ENCODE results near the gene PDZD8.
A peak's percentile ranks its signal among the peaks of the same experiment; 100 is the strongest.

Gene PDZD8

GRCh38 chr10:117300671-117301070, 74.6 kb downstream of the PDZD8 start:
- Histone ChIP-seq H3K23ac (ENCODE audit: low read length) (no peak overlapping the region), H3K14ac (ENCODE audit: low read length) (no peak overlapping the region), H3K18ac (ENCODE audit: low read length) (no peak overlapping the region), H2AFZ (ENCODE audit: insufficient read depth, low read length, poor library complexity) (no peak overlapping the region), H3K27me3 (ENCODE audit: insufficient read depth, low read length) (no peaks in the 10 kb centered on the region), H4K91ac (ENCODE audit: low read depth, low read length) (no peak overlapping the region), H4K12ac (ENCODE audit: low read depth, low read length) (no peak overlapping the region), H2BK5ac (ENCODE audit: low read depth, low read length, poor library complexity) (no peak overlapping the region), H3K27ac (ENCODE audit: low read depth, low read length) (no peak overlapping the region), H3K9ac (ENCODE audit: low read length) (no peak overlapping the region), H3K36me3 (ENCODE audit: control insufficient read depth in 1 of 2, insufficient read depth in 2 of 2, low read length in 2 of 2) (no peaks in the 10 kb centered on the region), H2BK120ac (ENCODE audit: insufficient read depth, low read length, poor library complexity) (no peak overlapping the region), H3K79me2 (ENCODE audit: control insufficient read depth, insufficient read depth, low read length, poor library complexity) (no peaks in the 10 kb centered on the region), H2AK5ac (ENCODE audit: low read length) (no peak overlapping the region), H3K4ac (ENCODE audit: low read depth, low read length) (no peak overlapping the region), H4K8ac (ENCODE audit: low read depth, low read length) (no peak overlapping the region), H3K4me3 (ENCODE audit: low read depth, low read length) (no peak overlapping the region), H3K4me1 (ENCODE audit: control insufficient read depth in 1 of 2, insufficient read depth in 2 of 2, low read length in 2 of 2) (no peaks in the 10 kb centered on the region), H3K79me1 (ENCODE audit: low read length) (no peaks in the 10 kb centered on the region), H3K4me2 (ENCODE audit: low read length) (no peak overlapping the region), H2BK12ac (ENCODE audit: low read length) (no peak overlapping the region), H3K9me3 (ENCODE audit: insufficient read depth, low read depth, low read length) (peaks cover 5% of the 10 kb centered on the region)
- WGBS (ENCODE audit: extremely low coverage, insufficient coverage, insufficient read length) = no CpG with 5 or more reads among the region's 1 CpG
- peak; percentile 68 to 78 for DNase-seq

GRCh38 chr10:117299435-117299834, 75.8 kb downstream of the PDZD8 start:
- no peak overlapping the region for H3K14ac ChIP-seq (ENCODE audit: low read length)
- no peak overlapping the region for H2BK120ac ChIP-seq (ENCODE audit: insufficient read depth, low read length, poor library complexity)
- no peak overlapping the region for H3K4ac ChIP-seq (ENCODE audit: low read depth, low read length)
- peaks cover 5% of the 10 kb centered on the region for H3K9me3 ChIP-seq (ENCODE audit: insufficient read depth, low read depth, low read length)
- no peak overlapping the region for H3K27ac ChIP-seq (ENCODE audit: low read depth, low read length)
- DNase-seq = no peak
- H3K9ac ChIP-seq (ENCODE audit: low read length) = no peak overlapping the region
- no peaks in the 10 kb centered on the region for H3K4me1 ChIP-seq (ENCODE audit: control insufficient read depth in 1 of 2, insufficient read depth in 2 of 2, low read length in 2 of 2)
- H3K18ac ChIP-seq (ENCODE audit: low read length) = no peak overlapping the region
- no peak overlapping the region for H4K8ac ChIP-seq (ENCODE audit: low read depth, low read length)
- H3K79me1 ChIP-seq (ENCODE audit: low read length) = no peaks in the 10 kb centered on the region
- no peak overlapping the region for H4K91ac ChIP-seq (ENCODE audit: low read depth, low read length)
- H3K27me3 ChIP-seq (ENCODE audit: insufficient read depth, low read length) = no peaks in the 10 kb centered on the region
- no peak overlapping the region for H2BK12ac ChIP-seq (ENCODE audit: low read length)
- no peak overlapping the region for H3K23ac ChIP-seq (ENCODE audit: low read length)
- H2AFZ ChIP-seq (ENCODE audit: insufficient read depth, low read length, poor library complexity) = no peak overlapping the region
- no peaks in the 10 kb centered on the region for H3K79me2 ChIP-seq (ENCODE audit: control insufficient read depth, insufficient read depth, low read length, poor library complexity)
- no peak overlapping the region for H4K12ac ChIP-seq (ENCODE audit: low read depth, low read length)
- H3K4me2 ChIP-seq (ENCODE audit: low read length) = no peak overlapping the region
- H3K4me3 ChIP-seq (ENCODE audit: low read depth, low read length) = no peak overlapping the region
- H2AK5ac ChIP-seq (ENCODE audit: low read length) = no peak overlapping the region
- H3K36me3 ChIP-seq (ENCODE audit: control insufficient read depth in 1 of 2, insufficient read depth in 2 of 2, low read length in 2 of 2) = no peaks in the 10 kb centered on the region
- H2BK5ac ChIP-seq (ENCODE audit: low read depth, low read length, poor library complexity) = no peak overlapping the region

- H2AFZ ChIP-seq (ENCODE audit: insufficient read depth, low read length, poor library complexity) = no peak overlapping the region
Measured at GRCh38 chr10:117298219-117298618, 77.0 kb downstream of the PDZD8 start.

GRCh38 chr10:117294735-117295134, 80.5 kb downstream of the PDZD8 start:
- H3K9me3 ChIP-seq (ENCODE audit: insufficient read depth, low read depth, low read length) = no peaks in the 10 kb centered on the region
- no peak overlapping the region for H2BK5ac ChIP-seq (ENCODE audit: low read depth, low read length, poor library complexity)
- H4K12ac ChIP-seq (ENCODE audit: low read depth, low read length) = no peak overlapping the region
- no peak overlapping the region for H2BK120ac ChIP-seq (ENCODE audit: insufficient read depth, low read length, poor library complexity)
- H3K14ac ChIP-seq (ENCODE audit: low read length) = no peak overlapping the region
- H3K79me2 ChIP-seq (ENCODE audit: control insufficient read depth, insufficient read depth, low read length, poor library complexity) = no peaks in the 10 kb centered on the region
- DNase-seq = no peak
- H3K36me3 ChIP-seq (ENCODE audit: control insufficient read depth in 1 of 2, insufficient read depth in 2 of 2, low read length in 2 of 2) = no peaks in the 10 kb centered on the region
- H3K4me1 ChIP-seq (ENCODE audit: control insufficient read depth in 1 of 2, insufficient read depth in 2 of 2, low read length in 2 of 2) = no peaks in the 10 kb centered on the region
- H2BK12ac ChIP-seq (ENCODE audit: low read length) = no peak overlapping the region
- no peak overlapping the region for H2AFZ ChIP-seq (ENCODE audit: insufficient read depth, low read length, poor library complexity)
- no peak overlapping the region for H3K4ac ChIP-seq (ENCODE audit: low read depth, low read length)
- H4K8ac ChIP-seq (ENCODE audit: low read depth, low read length) = no peak overlapping the region
- no peak overlapping the region for H3K27ac ChIP-seq (ENCODE audit: low read depth, low read length)
- H3K79me1 ChIP-seq (ENCODE audit: low read length) = no peaks in the 10 kb centered on the region
- H3K23ac ChIP-seq (ENCODE audit: low read length) = no peak overlapping the region
- no peak overlapping the region for H3K18ac ChIP-seq (ENCODE audit: low read length)
- no CpG with 5 or more reads among the region's 2 CpGs for WGBS (ENCODE audit: extremely low coverage, insufficient coverage, insufficient read length)
- no peak overlapping the region for H4K91ac ChIP-seq (ENCODE audit: low read depth, low read length)
- H3K4me3 ChIP-seq (ENCODE audit: low read depth, low read length) = no peak overlapping the region
- no peak overlapping the region for H3K9ac ChIP-seq (ENCODE audit: low read length)
- no peak overlapping the region for H2AK5ac ChIP-seq (ENCODE audit: low read length)
- H3K4me2 ChIP-seq (ENCODE audit: low read length) = no peak overlapping the region
- no peaks in the 10 kb centered on the region for H3K27me3 ChIP-seq (ENCODE audit: insufficient read depth, low read length)

More at GRCh38 chr10:117298219-117298618, 77.0 kb downstream of the PDZD8 start:
- no peak overlapping the region for H4K12ac ChIP-seq (ENCODE audit: low read depth, low read length)
- H3K79me1 ChIP-seq (ENCODE audit: low read length) = no peaks in the 10 kb centered on the region
- H3K4me1 ChIP-seq (ENCODE audit: control insufficient read depth in 1 of 2, insufficient read depth in 2 of 2, low read length in 2 of 2) = no peaks in the 10 kb centered on the region
- H3K18ac ChIP-seq (ENCODE audit: low read length) = no peak overlapping the region
- no peak overlapping the region for H2BK5ac ChIP-seq (ENCODE audit: low read depth, low read length, poor library complexity)
- H2BK12ac ChIP-seq (ENCODE audit: low read length) = no peak overlapping the region
- no peak overlapping the region for H2BK120ac ChIP-seq (ENCODE audit: insufficient read depth, low read length, poor library complexity)
- no CpG with 5 or more reads among the region's 1 CpG for WGBS (ENCODE audit: extremely low coverage, insufficient coverage, insufficient read length)
- H2AK5ac ChIP-seq (ENCODE audit: low read length) = no peak overlapping the region
- no peak overlapping the region for H4K8ac ChIP-seq (ENCODE audit: low read depth, low read length)
- no peak overlapping the region for H3K23ac ChIP-seq (ENCODE audit: low read length)
- no peak overlapping the region for H4K91ac ChIP-seq (ENCODE audit: low read depth, low read length)
- no peak overlapping the region for H3K27ac ChIP-seq (ENCODE audit: low read depth, low read length)
- no peak overlapping the region for H3K14ac ChIP-seq (ENCODE audit: low read length)
- no peaks in the 10 kb centered on the region for H3K36me3 ChIP-seq (ENCODE audit: control insufficient read depth in 1 of 2, insufficient read depth in 2 of 2, low read length in 2 of 2)
- no peak for DNase-seq
- no peak overlapping the region for H3K4me2 ChIP-seq (ENCODE audit: low read length)
- no peaks in the 10 kb centered on the region for H3K27me3 ChIP-seq (ENCODE audit: insufficient read depth, low read length)
- no peaks in the 10 kb centered on the region for H3K79me2 ChIP-seq (ENCODE audit: control insufficient read depth, insufficient read depth, low read length, poor library complexity)
- no peak overlapping the region for H3K9ac ChIP-seq (ENCODE audit: low read length)
- H3K4me3 ChIP-seq (ENCODE audit: low read depth, low read length) = no peak overlapping the region
- H3K4ac ChIP-seq (ENCODE audit: low read depth, low read length) = no peak overlapping the region
- no peaks in the 10 kb centered on the region for H3K9me3 ChIP-seq (ENCODE audit: insufficient read depth, low read depth, low read length)
